SH-SY5Y (cell line): ENCODE data around the gene TTC38.

Experiments
- GATA2 ChIP-seq: IDR thresholded peaks from 2 replicates; pipeline ENCODE4 v1.6.1; 2011; ENCODE audit warnings: mild to moderate bottlenecking, low read depth, low read length
- GATA3 ChIP-seq: IDR thresholded peaks from 2 replicates; pipeline ENCODE4 v1.6.1; 2011; ENCODE audit warnings: low read depth, mild to moderate bottlenecking, low read length, moderate library complexity

- TF ChIP-seq GATA2 (no peak), GATA3 (no peak)
Measured at GRCh38 chr22:46226577-46226976, 41.2 kb upstream of the TTC38 start.
